Suprapubic skin (tissue), 4 donors: Measurements from ENCODE around the gene ATRX. TPM values are rescaled to one million over a fixed set of nuclear protein-coding genes. Genes with fewer than 3 reads are reported as not detected.
"Not testable (repeated sequence)": the region's sequence is repeated elsewhere in the genome, so short reads cannot be mapped to it uniquely, and the experiment has no call there.

Source experiments
- DNase-seq, 2 donors: peaks; one replicate each; pipeline ENCODE4 v3.0.0-alpha.2; 2019; ENCODE audit warnings: low spot score in 2 of 2
- H3K27ac ChIP-seq: fragments of 200-600 bp; sonication (generic); one replicate; pipeline ENCODE4 v1.5.1; 2019
- H3K27me3 ChIP-seq: fragments of 200-600 bp; sonication (generic); one replicate; pipeline ENCODE4 v1.5.1; 2019
- H3K36me3 ChIP-seq: fragments of 200-600 bp; sonication (generic); one replicate; pipeline ENCODE4 v1.5.1; 2019
- H3K4me1 ChIP-seq: fragments of 200-600 bp; sonication (generic); one replicate; pipeline ENCODE4 v1.5.1; 2019
- H3K4me3 ChIP-seq: fragments of 200-600 bp; sonication (generic); one replicate; pipeline ENCODE4 v1.5.1; 2019; ENCODE audit warnings: mild to moderate bottlenecking
- H3K9me3 ChIP-seq: fragments of 200-600 bp; sonication (generic); one replicate; pipeline ENCODE4 v1.5.1; 2019
- CTCF ChIP-seq, 2 donors: fragments of 200-600 bp in 1 of 2; fragments of 450-650 bp in 1 of 2; sonication (generic) in 1 of 2; IDR thresholded peaks; one replicate each; pipeline ENCODE4 v1.5.1; 2016 to 2019; ENCODE audit warnings: antibody characterized with exemption in 2 of 2, mild to moderate bottlenecking in 1 of 2, moderate library complexity in 1 of 2
- EP300 ChIP-seq: sonication (generic); formaldehyde crosslinking; IDR thresholded peaks from one replicate; pipeline ENCODE4 v1.6.1; 2017; ENCODE audit warnings: antibody characterized with exemption
- POLR2A ChIP-seq, 2 donors: fragments of 450-650 bp; IDR thresholded peaks; one replicate each; pipeline ENCODE4 v1.6.1; 2017; ENCODE audit warnings: antibody characterized with exemption in 2 of 2, mild to moderate bottlenecking in 2 of 2, moderate library complexity in 2 of 2
- POLR2AphosphoS5 ChIP-seq, 3 donors: sonication (generic); formaldehyde crosslinking; IDR thresholded peaks; one replicate each; pipeline ENCODE4 v1.6.1; 2017; ENCODE audit warnings: antibody characterized with exemption in 3 of 3
- WGBS: methylation state at CpG from one replicate; pipeline ENCODE4 v1.1.5; 2018; 5-methylcytosine and 5-hydroxymethylcytosine counted together
- total RNA-seq, 4 donors: library from RNA; depleted of rRNA; stranded (reverse); fragments of >200 nt; gene quantifications; one replicate each; pipeline ENCODE4 v1.1.0, GENCODE V29; 2016

Gene ATRX
- total RNA-seq, 4 donors from 2014 or later: 84.4 to 259 (median 90.7) TPM

- Histone ChIP-seq H3K36me3 (no peaks in the 10 kb centered on the region), H3K4me1 (no peaks in the 10 kb centered on the region), H3K4me3 (no peak overlapping the region), H3K27ac (no peak overlapping the region), H3K9me3 (no peaks in the 10 kb centered on the region), H3K27me3 (no peaks in the 10 kb centered on the region)
- DNase-seq: no peak
- TF ChIP-seq POLR2AphosphoS5 (IDR thresholded peaks at IDR 0.05) (no peak), POLR2A (IDR thresholded peaks at IDR 0.05) (no peak), CTCF (IDR thresholded peaks at IDR 0.05) (no peak), EP300 (no peak)
- 55% methylated on average over 2 of the region's 2 CpGs for WGBS
Observed at GRCh38 chrX:77565278-77565677, 220.7 kb downstream of the ATRX start.

DNA sequence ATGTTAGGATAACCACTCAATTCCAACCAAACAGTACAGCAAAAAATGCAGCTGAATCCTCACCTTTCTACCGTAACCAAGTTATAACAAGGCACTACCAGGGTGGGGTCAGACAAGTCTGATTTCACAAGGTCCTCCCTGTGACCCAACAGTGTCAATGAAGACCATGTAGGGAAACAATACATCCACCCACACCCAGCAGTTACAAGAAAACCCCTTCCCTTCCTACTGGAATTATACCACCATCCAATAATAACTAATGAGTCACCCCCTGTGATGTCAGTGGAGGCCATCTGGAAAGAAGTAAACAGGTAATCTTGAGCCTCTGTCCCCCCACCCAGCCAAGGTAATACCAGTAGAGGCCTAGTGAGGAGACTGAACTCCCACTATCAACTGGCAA, 221.2 kb downstream of the ATRX start:
- 88% methylated on average over 1 of the region's 1 CpG for WGBS
- no peaks in the 10 kb centered on the region for H3K4me1 ChIP-seq
- no peaks in the 10 kb centered on the region for H3K27me3 ChIP-seq
- TF ChIP-seq EP300: no peak
- TF ChIP-seq POLR2AphosphoS5 (IDR thresholded peaks at IDR 0.05): no peak
- TF ChIP-seq POLR2A (IDR thresholded peaks at IDR 0.05): no peak
- TF ChIP-seq CTCF (IDR thresholded peaks at IDR 0.05): no peak
- no peak for DNase-seq
- no peak overlapping the region for H3K4me3 ChIP-seq
- no peak overlapping the region for H3K27ac ChIP-seq
- no peaks in the 10 kb centered on the region for H3K36me3 ChIP-seq
- no peaks in the 10 kb centered on the region for H3K9me3 ChIP-seq

DNA sequence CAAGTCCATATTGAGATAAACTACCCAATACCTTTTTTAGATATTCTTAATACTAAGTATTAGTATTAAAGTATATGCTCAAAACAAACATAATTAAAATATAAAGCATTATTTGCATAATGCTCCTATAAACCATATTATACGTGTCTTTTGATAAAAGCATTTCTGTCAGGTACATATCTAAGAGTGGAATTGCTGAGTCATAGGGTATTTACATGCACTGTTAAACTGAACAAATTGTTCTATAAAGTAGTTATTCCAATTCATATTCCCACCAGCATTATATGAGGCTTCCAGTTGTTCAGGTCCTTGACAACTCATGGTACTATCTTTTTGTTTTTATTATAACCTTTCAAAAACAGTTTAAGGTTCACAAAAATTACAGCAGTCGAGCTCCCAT, 224.6 kb downstream of the ATRX start:
- TF ChIP-seq POLR2A (IDR thresholded peaks at IDR 0.05) (no peak), POLR2AphosphoS5 (IDR thresholded peaks at IDR 0.05) (no peak), CTCF (IDR thresholded peaks at IDR 0.05) (no peak), EP300 (no peak)
- H3K27me3 ChIP-seq: no peaks in the 10 kb centered on the region
- WGBS: 76% methylated on average over 2 of the region's 2 CpGs

GRCh38 chrX:77556276-77556675, 229.7 kb downstream of the ATRX start:
- DNase-seq: no peak
- Histone ChIP-seq H3K36me3 (no peaks in the 10 kb centered on the region), H3K9me3 (no peaks in the 10 kb centered on the region), H3K27me3 (no peaks in the 10 kb centered on the region), H3K4me3 (no peak overlapping the region), H3K27ac (no peak overlapping the region), H3K4me1 (no peaks in the 10 kb centered on the region)
- no peak for TF ChIP-seq EP300
- no peak for TF ChIP-seq POLR2AphosphoS5 (IDR thresholded peaks at IDR 0.05)
- no peak for TF ChIP-seq CTCF (IDR thresholded peaks at IDR 0.05)
- no peak for TF ChIP-seq POLR2A (IDR thresholded peaks at IDR 0.05)

More for the DNA sequence above, 224.6 kb downstream of the ATRX start:
- Histone ChIP-seq H3K4me3 (no peak overlapping the region), H3K36me3 (no peaks in the 10 kb centered on the region), H3K27ac (no peak overlapping the region), H3K9me3 (no peaks in the 10 kb centered on the region), H3K4me1 (no peaks in the 10 kb centered on the region)
- DNase-seq: no peak

GRCh38 chrX:77548751-77549150, 237.3 kb downstream of the ATRX start:
- 75% methylated on average over 2 of the region's 2 CpGs for WGBS
- TF ChIP-seq POLR2A (IDR thresholded peaks at IDR 0.05) (no peak), EP300 (no peak), POLR2AphosphoS5 (IDR thresholded peaks at IDR 0.05) (no peak), CTCF (IDR thresholded peaks at IDR 0.05) (no peak)

DNA sequence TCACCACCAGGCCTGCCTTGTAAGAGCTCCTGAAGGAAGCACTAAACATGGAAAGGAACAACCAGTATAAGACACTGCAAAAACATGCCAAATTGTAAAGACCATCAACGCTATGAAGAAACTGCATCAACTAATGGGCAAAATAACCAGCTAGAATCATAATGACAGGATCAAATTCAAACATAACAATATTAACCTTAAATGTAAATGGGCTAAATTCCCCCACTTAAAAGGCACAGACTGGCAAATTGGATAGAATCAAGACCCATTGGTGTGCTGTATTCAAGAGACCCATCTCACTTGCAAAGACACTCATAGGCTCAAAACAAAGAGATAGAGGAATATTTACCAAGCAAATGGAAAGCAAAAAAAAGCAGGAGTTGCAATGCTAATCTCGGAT, 246.2 kb downstream of the ATRX start:
- not testable (repeated sequence) for H3K36me3 ChIP-seq, H3K27ac ChIP-seq, H3K9me3 ChIP-seq, H3K4me3 ChIP-seq, DNase-seq, H3K4me1 ChIP-seq, H3K27me3 ChIP-seq
- WGBS: 74% methylated on average over 2 of the region's 2 CpGs

More at GRCh38 chrX:77548751-77549150, 237.3 kb downstream of the ATRX start:
- no peak overlapping the region for H3K4me3 ChIP-seq
- no peaks in the 10 kb centered on the region for H3K4me1 ChIP-seq
- no peaks in the 10 kb centered on the region for H3K9me3 ChIP-seq
- no peak overlapping the region for H3K27ac ChIP-seq
- no peaks in the 10 kb centered on the region for H3K36me3 ChIP-seq
- DNase-seq: no peak
- H3K27me3 ChIP-seq: no peaks in the 10 kb centered on the region

GRCh38 chrX:77531261-77531660, 254.8 kb downstream of the ATRX start:
- not testable (repeated sequence) for H3K27me3 ChIP-seq, H3K4me3 ChIP-seq, DNase-seq, H3K4me1 ChIP-seq, H3K36me3 ChIP-seq, H3K9me3 ChIP-seq, H3K27ac ChIP-seq
- 86% methylated on average over 2 of the region's 2 CpGs for WGBS
